HG02943 (cell line): ENCODE measurements around the gene CDYL2.
"Not testable (repeated sequence)": the region's sequence is repeated elsewhere in the genome, so short reads cannot be mapped to it uniquely, and the experiment has no call there.

Experiments
- ATAC-seq: cut with Tn5 transposase; IDR thresholded peaks from one replicate; pipeline ENCODE4 v1.9.1; 2021; ENCODE audit warnings: mild to moderate bottlenecking, low read depth, moderate library complexity; ENCODE audit not compliant: unreplicated experiment

The CDYL2 gene

GRCh38 chr16:80812593-80812992 is 8.2 kb upstream of the CDYL2 start:
- no peak for ATAC-seq

GRCh38 chr16:80809366-80809765 is 5.0 kb upstream of the CDYL2 start:
- no peak for ATAC-seq

GRCh38 chr16:80807906-80808305 is 3.5 kb upstream of the CDYL2 start:
- no peak for ATAC-seq

GRCh38 chr16:80806927-80807340 is 2.5 kb upstream of the CDYL2 start:
- ATAC-seq = no peak

GRCh38 chr16:80806289-80806688 is 1.9 kb upstream of the CDYL2 start:
- no peak for ATAC-seq

GRCh38 chr16:80804056-80804525 is 307 bp downstream of the CDYL2 start:
- no peak for ATAC-seq

- no peak for ATAC-seq
These were observed 901 bp downstream of the CDYL2 start for GRCh38 chr16:80803339-80804055.

GRCh38 chr16:80802902-80803301 is 1.5 kb downstream of the CDYL2 start:
- ATAC-seq = no peak

- no peak for ATAC-seq
These were observed 2.3 kb downstream of the CDYL2 start for GRCh38 chr16:80802138-80802537.

GRCh38 chr16:80794071-80794470 is 10.3 kb downstream of the CDYL2 start:
- ATAC-seq = no peak

GRCh38 chr16:80792031-80792430 is 12.4 kb downstream of the CDYL2 start:
- no peak for ATAC-seq

GRCh38 chr16:80791411-80791810 is 13.0 kb downstream of the CDYL2 start:
- ATAC-seq = no peak

GRCh38 chr16:80790751-80791150 is 13.6 kb downstream of the CDYL2 start:
- ATAC-seq = no peak

- no peak for ATAC-seq
These were observed 16.4 kb downstream of the CDYL2 start for GRCh38 chr16:80788027-80788426.

GRCh38 chr16:80786561-80786960 is 17.8 kb downstream of the CDYL2 start:
- ATAC-seq = not testable (repeated sequence)

GRCh38 chr16:80784951-80785350 is 19.4 kb downstream of the CDYL2 start:
- ATAC-seq = no peak

- ATAC-seq = no peak
These were observed 25.7 kb downstream of the CDYL2 start for GRCh38 chr16:80778703-80779102.

GRCh38 chr16:80776856-80777255 is 27.5 kb downstream of the CDYL2 start:
- ATAC-seq = no peak

- ATAC-seq = no peak
These were observed 28.9 kb downstream of the CDYL2 start for GRCh38 chr16:80775450-80775849.

- ATAC-seq = no peak
These were observed 37.6 kb downstream of the CDYL2 start for GRCh38 chr16:80766798-80767197.

GRCh38 chr16:80759419-80760162 is 44.8 kb downstream of the CDYL2 start:
- no peak for ATAC-seq

GRCh38 chr16:80754476-80754875 is 49.9 kb downstream of the CDYL2 start:
- ATAC-seq = no peak
